A673 (cell line): ENCODE data around the gene HDAC10. TPM values are rescaled to one million over a fixed set of nuclear protein-coding genes. Genes with fewer than 3 reads are reported as not detected.

ENCODE experiments used
- BruUV-seq: library from RNA; stranded (reverse); fragments of 400-500 nt; replicated peaks from 2 replicates; lab custom pipeline; 2021; lab: Mats Ljungman, UMichigan
- CTCF ChIA-PET: fragments of 300-600 bp; sonication (Branson Sonifier 250); formaldehyde crosslinking; loops from one replicate; lab custom pipeline; 2022; ENCODE audit warnings: antibody characterized with exemption; lab: Charles Lee
- POLR2A ChIA-PET: fragments of 300-600 bp; sonication (Branson Sonifier 250); formaldehyde crosslinking; loops from one replicate; lab custom pipeline; 2022; ENCODE audit warnings: antibody characterized with exemption; ENCODE audit not compliant: low non-redundant PET; lab: Charles Lee
- DNase-seq: peaks from one replicate; pipeline ENCODE4 v3.0.0-alpha.2; 2015; ENCODE audit warnings: low spot score
- H3K27ac ChIP-seq: fragments of 200-600 bp; sonication (generic); 2 replicates; pipeline ENCODE4 v1.5.1; 2016; ENCODE audit warnings: mixed run types, low read depth, mild to moderate bottlenecking, mixed read lengths, antibody characterized with exemption, low read length; ENCODE audit not compliant: poor library complexity, severe bottlenecking
- H3K27me3 ChIP-seq: fragments of 200-600 bp; sonication (generic); replicated peaks from 2 replicates; pipeline ENCODE4 v1.6.1; 2017; ENCODE audit warnings: mixed run types, low read depth, mild to moderate bottlenecking, mixed read lengths, antibody characterized with exemption, low read length; ENCODE audit not compliant: insufficient read depth, poor library complexity
- H3K36me3 ChIP-seq: fragments of 200-600 bp; sonication (generic); 2 replicates; pipeline ENCODE4 v1.6.1; 2016; ENCODE audit warnings: mixed run types, mild to moderate bottlenecking, mixed read lengths, antibody characterized with exemption, low read length; ENCODE audit not compliant: insufficient read depth, poor library complexity, severe bottlenecking
- H3K4me1 ChIP-seq: fragments of 200-600 bp; sonication (generic); 2 replicates; pipeline ENCODE4 v1.6.1; 2017; ENCODE audit warnings: mixed run types, mild to moderate bottlenecking, mixed read lengths, antibody characterized with exemption, low read length; ENCODE audit not compliant: insufficient read depth, poor library complexity, severe bottlenecking
- H3K4me3 ChIP-seq: fragments of 200-600 bp; sonication (generic); 2 replicates; pipeline ENCODE4 v1.5.1; 2016; ENCODE audit warnings: low read depth, mixed run types, mild to moderate bottlenecking, mixed read lengths, low read length; ENCODE audit not compliant: poor library complexity, severe bottlenecking
- H3K9me3 ChIP-seq: fragments of 200-600 bp; sonication (generic); 2 replicates; pipeline ENCODE4 v1.6.1; 2016; ENCODE audit warnings: mixed run types, low read depth, mild to moderate bottlenecking, mixed read lengths, antibody characterized with exemption, low read length; ENCODE audit not compliant: poor library complexity, severe bottlenecking
- EZH2 ChIP-seq: fragments of 200-600 bp; sonication (generic); IDR thresholded peaks from 2 replicates; pipeline ENCODE4 v1.6.1; 2017; ENCODE audit warnings: borderline replicate concordance, low read depth, mild to moderate bottlenecking, mixed read lengths, antibody characterized with exemption, low read length; ENCODE audit not compliant: poor library complexity, severe bottlenecking
- intact Hi-C: fragments of 100-400 bp; cut with micrococcal nuclease; formaldehyde crosslinking; loops from one replicate; pipeline ENCODE4 v1.10.0; 2022; ENCODE audit not compliant: unreplicated experiment
- total RNA-seq: library from RNA; stranded (reverse); gene quantifications from 2 replicates; pipeline ENCODE4 v1.2.3, GENCODE V29; 2021
- TF ChIP-seq, protein P1 (sequence below): fragments of 300-800, 200-600 bp; sonication (generic); conservative IDR thresholded peaks from 2 replicates; pipeline ENCODE4 v1.5.1; 2017; ENCODE audit warnings: low read depth, mild to moderate bottlenecking, antibody characterized with exemption, low read length, moderate library complexity, mixed read lengths

Gene HDAC10
- total RNA-seq, 1 experiment from 2014 or later = 38.6 TPM

DNA sequence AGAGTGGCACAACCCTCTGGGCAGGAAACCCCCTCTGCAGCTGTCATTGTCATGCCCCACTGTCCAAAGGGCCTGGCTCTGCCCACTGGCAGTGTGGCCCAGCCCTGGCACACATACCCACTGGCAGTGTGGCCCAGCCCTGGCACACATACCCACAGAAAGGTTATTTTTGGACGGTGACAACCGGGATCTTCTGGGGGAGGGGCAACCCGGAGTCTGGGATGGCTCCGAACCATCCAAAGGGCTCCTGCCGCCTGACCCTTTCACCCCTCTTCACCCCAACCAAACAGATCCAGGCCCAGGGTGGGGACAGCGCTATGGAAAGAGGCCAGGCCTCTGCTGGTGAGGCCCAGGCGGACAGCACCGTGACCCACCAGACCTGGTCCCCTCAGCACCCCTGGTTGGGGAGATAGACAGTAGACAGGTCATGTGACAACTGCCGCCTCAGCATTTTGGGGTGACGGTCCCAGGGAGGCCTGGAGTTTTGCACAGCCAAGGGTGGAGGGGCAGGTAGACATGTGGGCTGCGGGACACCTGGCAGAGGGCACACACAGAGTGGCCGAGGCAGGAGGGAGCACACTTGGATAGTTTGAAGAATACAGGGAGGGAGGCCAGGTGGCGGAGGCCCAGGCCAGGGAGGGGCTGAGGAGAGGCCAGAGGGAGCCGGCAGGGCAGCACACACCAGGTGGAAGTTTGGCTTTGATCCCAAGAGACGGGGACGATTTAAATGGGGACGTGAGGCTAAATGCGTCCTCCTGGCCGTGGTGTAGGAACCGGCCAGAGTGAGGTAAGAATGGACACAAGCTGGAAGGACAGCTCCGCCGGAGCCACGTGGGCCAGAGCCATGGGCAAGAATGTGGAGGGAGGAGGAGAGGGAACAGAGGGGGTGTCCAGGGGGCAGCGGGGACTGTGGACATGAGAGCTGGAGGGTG lies 7.6 kb upstream of the HDAC10 start:
- no peak overlapping the region for H3K27ac ChIP-seq
- ChIA-PET POLR2A (no interaction called here), CTCF (no interaction called here)
- intact Hi-C loops = no loop called here
- H3K4me1 ChIP-seq = peaks cover 11% of the 10 kb centered on the region
- no peaks in the 10 kb centered on the region for H3K36me3 ChIP-seq
- BruUV-seq = no TSS peak
- H3K9me3 ChIP-seq = no peaks in the 10 kb centered on the region
- H3K4me3 ChIP-seq = no peak overlapping the region
- H3K27me3 ChIP-seq = no peaks in the 10 kb centered on the region
- TF ChIP-seq, protein P1, sequence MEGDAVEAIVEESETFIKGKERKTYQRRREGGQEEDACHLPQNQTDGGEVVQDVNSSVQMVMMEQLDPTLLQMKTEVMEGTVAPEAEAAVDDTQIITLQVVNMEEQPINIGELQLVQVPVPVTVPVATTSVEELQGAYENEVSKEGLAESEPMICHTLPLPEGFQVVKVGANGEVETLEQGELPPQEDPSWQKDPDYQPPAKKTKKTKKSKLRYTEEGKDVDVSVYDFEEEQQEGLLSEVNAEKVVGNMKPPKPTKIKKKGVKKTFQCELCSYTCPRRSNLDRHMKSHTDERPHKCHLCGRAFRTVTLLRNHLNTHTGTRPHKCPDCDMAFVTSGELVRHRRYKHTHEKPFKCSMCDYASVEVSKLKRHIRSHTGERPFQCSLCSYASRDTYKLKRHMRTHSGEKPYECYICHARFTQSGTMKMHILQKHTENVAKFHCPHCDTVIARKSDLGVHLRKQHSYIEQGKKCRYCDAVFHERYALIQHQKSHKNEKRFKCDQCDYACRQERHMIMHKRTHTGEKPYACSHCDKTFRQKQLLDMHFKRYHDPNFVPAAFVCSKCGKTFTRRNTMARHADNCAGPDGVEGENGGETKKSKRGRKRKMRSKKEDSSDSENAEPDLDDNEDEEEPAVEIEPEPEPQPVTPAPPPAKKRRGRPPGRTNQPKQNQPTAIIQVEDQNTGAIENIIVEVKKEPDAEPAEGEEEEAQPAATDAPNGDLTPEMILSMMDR = no peak
- TF ChIP-seq EZH2 = no peak
- no peak for DNase-seq

DNA sequence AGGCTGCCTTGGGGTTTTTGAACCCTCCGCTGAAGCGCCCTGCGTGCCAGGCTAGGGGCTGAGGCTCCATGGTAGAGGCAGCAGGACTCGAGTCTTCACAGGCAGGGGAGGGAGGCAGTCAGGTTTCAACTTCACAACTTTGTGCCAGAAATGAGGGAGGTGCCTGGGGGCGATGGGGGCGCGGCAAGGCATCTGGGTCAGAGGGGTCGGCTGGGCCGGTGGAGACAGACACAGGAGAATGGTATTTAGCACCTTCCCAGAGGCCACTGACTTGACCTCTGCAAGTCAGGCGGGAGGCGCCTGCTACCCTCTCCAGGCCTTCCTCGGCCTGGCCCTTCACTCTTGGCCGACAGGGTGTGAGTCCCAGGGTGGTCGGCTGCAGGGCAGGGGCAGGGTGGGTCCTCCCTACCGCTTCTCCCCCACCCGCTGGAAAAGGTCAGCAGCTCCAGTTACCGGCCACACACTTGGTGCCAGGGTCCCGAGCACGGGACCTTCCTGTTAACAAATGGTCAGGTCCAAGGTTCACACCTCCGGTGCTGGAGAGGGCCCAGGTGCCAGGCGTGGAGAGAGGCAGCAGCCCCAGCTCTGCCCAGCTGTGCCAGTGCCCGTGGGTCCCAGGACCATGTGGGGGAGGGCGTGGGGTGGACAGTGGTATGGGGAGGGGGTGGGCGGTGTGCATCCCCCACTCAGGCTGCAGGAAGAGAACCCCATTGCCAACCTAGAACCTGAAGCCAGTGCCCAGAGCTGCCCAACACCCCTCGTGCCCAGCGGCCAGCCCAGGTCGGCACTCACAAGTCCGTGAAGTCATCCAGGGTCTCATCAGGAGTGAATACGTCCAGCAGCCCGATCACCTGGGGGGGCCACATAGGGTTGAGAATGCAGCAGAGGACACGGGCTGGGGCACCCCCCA lies 6.6 kb upstream of the HDAC10 start:
- DNase-seq = no peak

DNA sequence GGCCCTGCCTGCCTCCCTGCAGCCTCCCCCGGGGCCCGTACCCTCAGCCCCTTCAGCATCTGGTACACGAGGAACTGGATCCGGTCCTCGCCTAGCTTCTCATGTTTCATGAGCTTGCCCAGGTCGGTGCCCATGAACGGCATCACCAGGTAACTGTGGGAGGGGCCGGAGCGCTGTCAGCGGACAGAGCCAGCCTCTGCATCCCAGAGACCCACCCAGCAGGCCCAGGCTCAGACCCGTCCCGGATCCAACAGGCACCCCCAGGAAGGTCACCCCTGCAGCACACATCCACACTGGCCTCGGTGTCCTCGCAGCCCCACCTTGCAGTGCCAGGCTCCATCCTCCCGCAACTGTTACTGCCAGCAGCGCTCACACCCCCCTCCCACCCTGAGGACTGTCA lies 6.0 kb upstream of the HDAC10 start:
- POLR2A ChIA-PET = no interaction called here
- TF ChIP-seq, protein P1 = no peak
- TF ChIP-seq EZH2 = no peak
- CTCF ChIA-PET = no interaction called here
- Histone ChIP-seq H3K4me1 (peaks cover 3% of the 10 kb centered on the region), H3K4me3 (no peak overlapping the region), H3K36me3 (no peaks in the 10 kb centered on the region), H3K27ac (no peak overlapping the region), H3K9me3 (no peaks in the 10 kb centered on the region), H3K27me3 (no peaks in the 10 kb centered on the region)
- no peak for DNase-seq
- intact Hi-C loops = no loop called here
- BruUV-seq = no TSS peak

More for the DNA sequence above, 6.6 kb upstream of the HDAC10 start:
- H3K27me3 ChIP-seq = no peaks in the 10 kb centered on the region
- no peak overlapping the region for H3K27ac ChIP-seq
- no peaks in the 10 kb centered on the region for H3K9me3 ChIP-seq
- TF ChIP-seq, protein P1 = no peak
- no peak for TF ChIP-seq EZH2
- H3K36me3 ChIP-seq = no peaks in the 10 kb centered on the region
- BruUV-seq = no TSS peak
- intact Hi-C loops = no loop called here
- H3K4me3 ChIP-seq = no peak overlapping the region
- H3K4me1 ChIP-seq = peaks cover 9% of the 10 kb centered on the region
- CTCF ChIA-PET = no interaction called here
- POLR2A ChIA-PET = no interaction called here
